Keratinocyte (primary cell): ENCODE results near the gene SREBF2. TPM values are rescaled to one million over a fixed set of nuclear protein-coding genes. Genes with fewer than 3 reads are reported as not detected.

ENCODE experiments used
- DNase-seq: peaks from one replicate; pipeline ENCODE4 v3.0.0-alpha.2; 2011; ENCODE audit warnings: low read depth, missing footprints, low spot score
- FAIRE-seq: peaks from 2 replicates; lab custom pipeline; 2011; peaks lifted over from hg19 to GRCh38; lab: Jason Lieb, UNC
- H2AFZ ChIP-seq: 2 replicates; pipeline ENCODE4 v1.6.0; 2012; ENCODE audit warnings: low read length, control low read depth, inconsistent platforms; ENCODE audit not compliant: control insufficient read depth
- H3K27ac ChIP-seq: 2 replicates; pipeline ENCODE4 v1.5.1; 2011; ENCODE audit warnings: low read length; ENCODE audit not compliant: control insufficient read depth, insufficient read depth
- H3K27me3 ChIP-seq: 3 replicates; pipeline ENCODE4 v1.6.0; 2011; ENCODE audit warnings: low read length; ENCODE audit not compliant: control insufficient read depth, insufficient read depth; ENCODE audit errors: extremely low read depth
- H3K36me3 ChIP-seq, 2 experiments: 2 replicates in 1 of 2; 3 replicates in 1 of 2; pipeline ENCODE4 v1.5.1; 2011; ENCODE audit warnings: low read length in 2 of 2, mild to moderate bottlenecking in 1 of 2; ENCODE audit not compliant: control insufficient read depth in 2 of 2, insufficient read depth in 2 of 2; ENCODE audit errors: extremely low read depth in 1 of 2
- H3K4me1 ChIP-seq: 3 replicates; pipeline ENCODE4 v1.5.1; 2011; ENCODE audit warnings: low read length; ENCODE audit not compliant: control insufficient read depth, insufficient read depth; ENCODE audit errors: extremely low read depth
- H3K4me2 ChIP-seq: 3 replicates; pipeline ENCODE4 v1.6.0; 2011; ENCODE audit warnings: low read depth, low read length; ENCODE audit not compliant: control insufficient read depth, insufficient read depth; ENCODE audit errors: extremely low read depth
- H3K4me3 ChIP-seq, 3 experiments: fragments of 200-600 bp in 1 of 3; sonication (generic) in 1 of 3; 2 replicates in 2 of 3; 3 replicates in 1 of 3; pipeline ENCODE4 v1.5.1; 2011 to 2016; ENCODE audit warnings: low read length in 3 of 3, mild to moderate bottlenecking in 3 of 3, control low read depth in 2 of 3, inconsistent platforms in 1 of 3, low read depth in 1 of 3, mixed read lengths in 1 of 3, mixed run types in 1 of 3, moderate library complexity in 1 of 3; ENCODE audit not compliant: control insufficient read depth in 2 of 3, insufficient read depth in 2 of 3; ENCODE audit errors: extremely low read depth in 1 of 3
- H3K79me2 ChIP-seq: 2 replicates; pipeline ENCODE4 v1.6.0; 2012; ENCODE audit warnings: low read length; ENCODE audit not compliant: control insufficient read depth, insufficient read depth
- H3K9ac ChIP-seq: 3 replicates; pipeline ENCODE4 v1.6.0; 2011; ENCODE audit warnings: low read length; ENCODE audit not compliant: control insufficient read depth, insufficient read depth; ENCODE audit errors: extremely low read depth
- H3K9me1 ChIP-seq: 3 replicates; pipeline ENCODE4 v1.6.0; 2011; ENCODE audit warnings: low read length; ENCODE audit not compliant: control insufficient read depth, insufficient read depth; ENCODE audit errors: extremely low read depth
- H3K9me3 ChIP-seq: 2 replicates; pipeline ENCODE4 v1.5.1; 2012; ENCODE audit warnings: low read depth, low read length; ENCODE audit not compliant: control insufficient read depth
- H4K20me1 ChIP-seq: 3 replicates; pipeline ENCODE4 v1.6.0; 2011; ENCODE audit warnings: low read length; ENCODE audit not compliant: control insufficient read depth, insufficient read depth; ENCODE audit errors: extremely low read depth
- EZH2 ChIP-seq: IDR thresholded peaks from one replicate; pipeline ENCODE4 v1.6.1; 2012; ENCODE audit warnings: inconsistent platforms, mild to moderate bottlenecking, low read length, moderate library complexity
- dilution Hi-C: fragments of 300-500 bp; cut with MboI; formaldehyde crosslinking; loops from one replicate; pipeline ENCODE4 v1.7.0; 2020; ENCODE audit warnings: low sequenced_read_pairs; ENCODE audit not compliant: extremely low pct_ligation_motif_present
- polyA plus RNA-seq, 5 experiments: library from polyadenylated mRNA; depleted of rRNA in 3 of 5; stranded (reverse) in 3 of 5; stranded (forward) in 1 of 5; unstranded in 1 of 5; fragments of >200 nt; gene quantifications; 1 replicate in 1 of 5; 2 replicates in 3 of 5; 3 replicates in 1 of 5; pipeline versions ENCODE4 v1.2.1 to v1.2.3, GENCODE V29; 2011 to 2012; ENCODE audit warnings: missing spikeins in 2 of 5, low read depth in 1 of 5, low replicate concordance in 1 of 5
- TF ChIP-seq, protein P1 (sequence below), 3 experiments: IDR thresholded peaks in 1 of 3; conservative IDR thresholded peaks in 1 of 3; optimal IDR thresholded peaks in 1 of 3; 2 replicates in 2 of 3; 3 replicates in 1 of 3; pipeline versions ENCODE3 to v1.5.1; 2011; ENCODE audit warnings: low read length in 3 of 3, mild to moderate bottlenecking in 3 of 3, moderate library complexity in 2 of 3, control low read depth in 1 of 3, inconsistent platforms in 1 of 3; ENCODE audit not compliant: insufficient read depth in 2 of 3; ENCODE audit errors: extremely low read depth in 1 of 3

Gene SREBF2
- polyA plus RNA-seq, 1 donor (not counting 4 experiments of a cell fraction or from before 2014, with no cell fraction given): 57.5 TPM

DNA sequence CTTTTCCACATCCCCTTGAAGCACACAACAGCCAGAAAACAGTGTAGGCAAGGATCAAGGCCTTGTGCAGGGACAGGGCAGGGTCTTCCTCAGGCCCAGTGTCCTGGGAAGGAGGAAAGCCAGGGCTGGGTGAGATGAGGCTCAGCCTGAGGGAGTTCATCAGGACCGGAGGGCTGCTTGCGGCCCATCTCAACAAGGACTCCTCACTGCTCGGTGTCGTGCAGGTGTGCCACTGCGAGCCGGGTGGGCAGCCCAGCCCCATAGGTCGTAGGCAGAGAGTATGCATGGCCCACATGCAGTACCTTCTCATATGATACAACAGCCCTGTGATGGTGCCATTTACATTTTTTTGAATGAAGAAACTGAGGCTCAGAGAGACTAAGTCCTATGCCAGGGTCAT, 69.1 kb downstream of the SREBF2 start:
- H3K27ac ChIP-seq: no peak overlapping the region
- H3K4me3 ChIP-seq: no peak overlapping the region
- FAIRE-seq: no peak
- H3K9ac ChIP-seq: no peak overlapping the region
- H3K4me1 ChIP-seq: no peaks in the 10 kb centered on the region
- no peaks in the 10 kb centered on the region for H3K9me3 ChIP-seq
- H3K36me3 ChIP-seq: peaks cover 52 to 65% of the 10 kb centered on the region in 2 experiments
- no peak for DNase-seq
- dilution Hi-C loops: no loop called here
- no peaks in the 10 kb centered on the region for H3K79me2 ChIP-seq
- no peak overlapping the region for H3K4me2 ChIP-seq
- no peaks in the 10 kb centered on the region for H3K27me3 ChIP-seq
- TF ChIP-seq EZH2: no peak
- TF ChIP-seq, protein P1, sequence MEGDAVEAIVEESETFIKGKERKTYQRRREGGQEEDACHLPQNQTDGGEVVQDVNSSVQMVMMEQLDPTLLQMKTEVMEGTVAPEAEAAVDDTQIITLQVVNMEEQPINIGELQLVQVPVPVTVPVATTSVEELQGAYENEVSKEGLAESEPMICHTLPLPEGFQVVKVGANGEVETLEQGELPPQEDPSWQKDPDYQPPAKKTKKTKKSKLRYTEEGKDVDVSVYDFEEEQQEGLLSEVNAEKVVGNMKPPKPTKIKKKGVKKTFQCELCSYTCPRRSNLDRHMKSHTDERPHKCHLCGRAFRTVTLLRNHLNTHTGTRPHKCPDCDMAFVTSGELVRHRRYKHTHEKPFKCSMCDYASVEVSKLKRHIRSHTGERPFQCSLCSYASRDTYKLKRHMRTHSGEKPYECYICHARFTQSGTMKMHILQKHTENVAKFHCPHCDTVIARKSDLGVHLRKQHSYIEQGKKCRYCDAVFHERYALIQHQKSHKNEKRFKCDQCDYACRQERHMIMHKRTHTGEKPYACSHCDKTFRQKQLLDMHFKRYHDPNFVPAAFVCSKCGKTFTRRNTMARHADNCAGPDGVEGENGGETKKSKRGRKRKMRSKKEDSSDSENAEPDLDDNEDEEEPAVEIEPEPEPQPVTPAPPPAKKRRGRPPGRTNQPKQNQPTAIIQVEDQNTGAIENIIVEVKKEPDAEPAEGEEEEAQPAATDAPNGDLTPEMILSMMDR (optimal IDR thresholded peaks at IDR 0.05 in 1 of 3, IDR thresholded peaks at IDR 0.05 in 1 of 3, conservative IDR thresholded peaks at IDR 0.05 in 1 of 3; ENCODE audit: extremely low read depth in 1 of 3, insufficient read depth in 2 of 3, low read length in 3 of 3): no peak
- H3K9me1 ChIP-seq: no peaks in the 10 kb centered on the region
- H2AFZ ChIP-seq: no peak overlapping the region
- H4K20me1 ChIP-seq: peaks cover 3% of the 10 kb centered on the region

DNA sequence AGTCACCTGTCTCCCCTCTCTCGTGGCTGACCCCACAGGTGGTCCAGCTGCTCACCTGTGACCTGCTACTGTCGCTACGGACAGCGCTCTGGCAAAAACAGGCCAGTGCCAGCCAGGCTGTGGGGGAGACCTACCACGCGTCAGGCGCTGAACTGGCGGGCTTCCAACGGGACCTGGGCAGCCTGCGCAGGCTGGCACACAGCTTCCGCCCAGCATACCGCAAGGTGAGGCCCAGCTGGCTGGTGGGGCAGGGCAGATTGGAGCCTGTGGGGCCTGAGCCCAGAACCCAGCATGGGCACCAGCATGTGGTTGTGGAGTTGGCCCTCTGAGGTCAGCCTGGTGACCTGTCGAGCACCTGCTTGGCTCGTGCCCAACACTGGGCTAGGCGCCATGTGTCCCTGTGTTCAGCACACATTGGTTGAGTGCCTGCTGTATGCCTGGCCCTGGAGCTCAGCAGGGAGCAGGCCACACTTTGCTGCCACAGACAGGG, 70.1 kb downstream of the SREBF2 start:
- dilution Hi-C loops: no loop called here
- H2AFZ ChIP-seq: no peak overlapping the region
- H3K9me3 ChIP-seq: no peaks in the 10 kb centered on the region
- DNase-seq: no peak
- no peaks in the 10 kb centered on the region for H4K20me1 ChIP-seq
- H3K79me2 ChIP-seq: no peaks in the 10 kb centered on the region
- no peaks in the 10 kb centered on the region for H3K9me1 ChIP-seq
- H3K4me2 ChIP-seq: no peak overlapping the region
- no peak for FAIRE-seq
- H3K4me3 ChIP-seq: no peak overlapping the region
- no peaks in the 10 kb centered on the region for H3K4me1 ChIP-seq
- H3K27me3 ChIP-seq: no peaks in the 10 kb centered on the region
- peaks cover 49 to 63% of the 10 kb centered on the region in 2 experiments for H3K36me3 ChIP-seq
- H3K9ac ChIP-seq: no peak overlapping the region
- H3K27ac ChIP-seq: no peak overlapping the region
- TF ChIP-seq, protein P1 (optimal IDR thresholded peaks at IDR 0.05 in 1 of 3, IDR thresholded peaks at IDR 0.05 in 1 of 3, conservative IDR thresholded peaks at IDR 0.05 in 1 of 3; ENCODE audit: extremely low read depth in 1 of 3, insufficient read depth in 2 of 3, low read length in 3 of 3): no peak
- TF ChIP-seq EZH2: no peak
